ENCODE measurements around the gene PER2.

The PER2 gene

GRCh38 chr2:238231251-238231793, 57.1 kb downstream of the PER2 start:
- peak; percentile 77 for DNase-seq (ENCODE audit: low spot score)

GRCh38 chr2:238230699-238231098, 57.7 kb downstream of the PER2 start:
- DNase-seq (ENCODE audit: low spot score): no peak

GRCh38 chr2:238228700-238229099, 59.7 kb downstream of the PER2 start:
- no peak for DNase-seq (ENCODE audit: low spot score)

- no peak for DNase-seq (ENCODE audit: low spot score)
These were observed 60.8 kb downstream of the PER2 start for GRCh38 chr2:238227587-238228032.

- no peak for DNase-seq (ENCODE audit: low spot score)
These were observed 61.5 kb downstream of the PER2 start for GRCh38 chr2:238226698-238227586.

- no peak for DNase-seq (ENCODE audit: low spot score)
These were observed 62.3 kb downstream of the PER2 start for GRCh38 chr2:238225911-238226697.

GRCh38 chr2:238225121-238225520, 63.3 kb downstream of the PER2 start:
- DNase-seq (ENCODE audit: low spot score): no peak

- DNase-seq (ENCODE audit: low spot score): no peak
These were observed 63.9 kb downstream of the PER2 start for GRCh38 chr2:238224356-238225035.

GRCh38 chr2:238220892-238221521, 67.4 kb downstream of the PER2 start:
- DNase-seq (ENCODE audit: low spot score): no peak

GRCh38 chr2:238220274-238220891, 68.0 kb downstream of the PER2 start:
- DNase-seq (ENCODE audit: low spot score): no peak

GRCh38 chr2:238216651-238217184, 71.7 kb downstream of the PER2 start:
- DNase-seq (ENCODE audit: low spot score): no peak

GRCh38 chr2:238207006-238207405, 81.4 kb downstream of the PER2 start:
- DNase-seq (ENCODE audit: low spot score): no peak

- peak; percentile 10 for DNase-seq (ENCODE audit: low spot score)
These were observed 84.3 kb downstream of the PER2 start for GRCh38 chr2:238203973-238204683.

GRCh38 chr2:238203094-238203972, 85.1 kb downstream of the PER2 start, which contains the start of gene ILKAP:
Gene ILKAP, minus strand, starts transcription at chr2:238203695. Its CDS starts 142 bp downstream, at chr2:238203553.
- DNase-seq (ENCODE audit: low spot score): peak; percentile 100

GRCh38 chr2:238202326-238203093, 85.9 kb downstream of the PER2 start:
- peak; percentile 31 for DNase-seq (ENCODE audit: low spot score)

Data from germinal center (tissue), 1 donor.